PC-9 (cell line): ENCODE data around the gene SLC46A1. TPM values are rescaled to one million over a fixed set of nuclear protein-coding genes. Genes with fewer than 3 reads are reported as not detected.

Experiments
- BruUV-seq: library from RNA; stranded (reverse); fragments of 400-500 nt; replicated peaks from 2 replicates; lab custom pipeline; 2021; lab: Mats Ljungman, UMichigan
- CTCF ChIA-PET: fragments of 300-600 bp; sonication (Branson Sonifier 250); formaldehyde crosslinking; loops from one replicate; lab custom pipeline; 2022; ENCODE audit warnings: antibody characterized with exemption; lab: Charles Lee
- POLR2A ChIA-PET: fragments of 300-600 bp; sonication (Branson Sonifier 250); formaldehyde crosslinking; loops from one replicate; lab custom pipeline; 2022; ENCODE audit warnings: antibody characterized with exemption; ENCODE audit not compliant: unreplicated experiment; lab: Charles Lee
- DNase-seq, 2 experiments: peaks; one replicate each; pipeline versions ENCODE4 v3.0.0 to v3.0.0-alpha.2; 2015 to 2022; ENCODE audit warnings: mixed read lengths in 1 of 2
- H2AFZ ChIP-seq: fragments of 200-600 bp; sonication (generic); 2 replicates; pipeline ENCODE4 v1.8.1; 2017; ENCODE audit warnings: antibody characterized with exemption
- H3F3A ChIP-seq: fragments of 200-600 bp; sonication (generic); 2 replicates; pipeline ENCODE4 v1.8.1; 2017; ENCODE audit warnings: antibody characterized with exemption, mild to moderate bottlenecking, low read depth; ENCODE audit not compliant: insufficient read depth
- H3K27ac ChIP-seq: fragments of 200-600 bp; sonication (generic); 2 replicates; pipeline ENCODE4 v1.6.1; 2016; ENCODE audit warnings: mixed run types
- H3K27me3 ChIP-seq: fragments of 200-600 bp; sonication (generic); 2 replicates; pipeline ENCODE4 v1.6.1; 2016; ENCODE audit warnings: low read depth, mixed run types; ENCODE audit not compliant: insufficient read depth
- H3K36me3 ChIP-seq: fragments of 200-600 bp; sonication (generic); 2 replicates; pipeline ENCODE4 v1.6.1; 2016; ENCODE audit warnings: low read depth, mixed run types
- H3K4me1 ChIP-seq: fragments of 200-600 bp; sonication (generic); replicated peaks from 2 replicates; pipeline ENCODE4 v1.6.1; 2016; ENCODE audit warnings: mixed run types; ENCODE audit not compliant: insufficient read depth
- H3K4me2 ChIP-seq: fragments of 200-600 bp; sonication (generic); 2 replicates; pipeline ENCODE4 v1.6.1; 2017; ENCODE audit warnings: mixed run types
- H3K4me3 ChIP-seq: fragments of 200-600 bp; sonication (generic); 2 replicates; pipeline ENCODE4 v1.6.1; 2016; ENCODE audit warnings: mixed run types
- H3K79me2 ChIP-seq: fragments of 200-600 bp; sonication (generic); 2 replicates; pipeline ENCODE4 v1.6.1; 2017; ENCODE audit warnings: low read depth, mixed run types
- H3K9me2 ChIP-seq: fragments of 200-600 bp; sonication (generic); 2 replicates; pipeline ENCODE4 v1.8.1; 2017; ENCODE audit warnings: mild to moderate bottlenecking; ENCODE audit not compliant: insufficient read depth
- H3K9me3 ChIP-seq: fragments of 200-600 bp; sonication (generic); 2 replicates; pipeline ENCODE4 v1.8.1; 2016; ENCODE audit warnings: low read depth; ENCODE audit not compliant: insufficient read depth
- H4K20me1 ChIP-seq: fragments of 200-600 bp; sonication (generic); 2 replicates; pipeline ENCODE4 v1.8.1; 2017; ENCODE audit not compliant: insufficient read depth
- EZH2 ChIP-seq: fragments of 200-600 bp; sonication (generic); IDR thresholded peaks from 2 replicates; pipeline ENCODE4 v1.8.0; 2017; ENCODE audit warnings: antibody characterized with exemption, low read depth
- intact Hi-C: fragments of 100-400 bp; cut with micrococcal nuclease; formaldehyde crosslinking; loops from one replicate; pipeline ENCODE4 v1.10.0; 2022; ENCODE audit not compliant: unreplicated experiment
- total RNA-seq: library from RNA; stranded (reverse); gene quantifications from 2 replicates; pipeline ENCODE4 v1.2.3, GENCODE V29; 2021
- TF ChIP-seq, protein P1 (sequence below): fragments of 200-600 bp; sonication (generic); conservative IDR thresholded peaks from 2 replicates; pipeline ENCODE4 v1.6.1; 2017; ENCODE audit warnings: mixed run types, antibody characterized with exemption, mild to moderate bottlenecking, moderate library complexity

Gene SLC46A1
- total RNA-seq, 1 experiment from 2014 or later: 14.9 TPM

- Histone ChIP-seq H3K79me2 (peaks cover 11% of the 10 kb centered on the region; the same call in 1 of the 2 replicates), H3K36me3 (peaks cover 16% of the 10 kb centered on the region; the same call in 1 of the 2 replicates), H3K4me1 (peaks cover 23% of the 10 kb centered on the region), H3F3A (peaks cover 27% of the 10 kb centered on the region; the same call in 1 of the 2 replicates), H3K9me2 (no peaks in the 10 kb centered on the region), H2AFZ (no peak overlapping the region), H4K20me1 (no peaks in the 10 kb centered on the region; the same call in 1 of the 2 replicates), H3K4me2 (no peak overlapping the region), H3K27ac (no peak overlapping the region), H3K9me3 (no peaks in the 10 kb centered on the region), H3K27me3 (no peaks in the 10 kb centered on the region), H3K4me3 (no peak overlapping the region)
- intact Hi-C loops: no loop called here
- no TSS peak for BruUV-seq
- POLR2A ChIA-PET: no interaction called here
- CTCF ChIA-PET: no interaction called here
- no peak for DNase-seq
- TF ChIP-seq, protein P1, sequence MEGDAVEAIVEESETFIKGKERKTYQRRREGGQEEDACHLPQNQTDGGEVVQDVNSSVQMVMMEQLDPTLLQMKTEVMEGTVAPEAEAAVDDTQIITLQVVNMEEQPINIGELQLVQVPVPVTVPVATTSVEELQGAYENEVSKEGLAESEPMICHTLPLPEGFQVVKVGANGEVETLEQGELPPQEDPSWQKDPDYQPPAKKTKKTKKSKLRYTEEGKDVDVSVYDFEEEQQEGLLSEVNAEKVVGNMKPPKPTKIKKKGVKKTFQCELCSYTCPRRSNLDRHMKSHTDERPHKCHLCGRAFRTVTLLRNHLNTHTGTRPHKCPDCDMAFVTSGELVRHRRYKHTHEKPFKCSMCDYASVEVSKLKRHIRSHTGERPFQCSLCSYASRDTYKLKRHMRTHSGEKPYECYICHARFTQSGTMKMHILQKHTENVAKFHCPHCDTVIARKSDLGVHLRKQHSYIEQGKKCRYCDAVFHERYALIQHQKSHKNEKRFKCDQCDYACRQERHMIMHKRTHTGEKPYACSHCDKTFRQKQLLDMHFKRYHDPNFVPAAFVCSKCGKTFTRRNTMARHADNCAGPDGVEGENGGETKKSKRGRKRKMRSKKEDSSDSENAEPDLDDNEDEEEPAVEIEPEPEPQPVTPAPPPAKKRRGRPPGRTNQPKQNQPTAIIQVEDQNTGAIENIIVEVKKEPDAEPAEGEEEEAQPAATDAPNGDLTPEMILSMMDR: no peak
- no peak for TF ChIP-seq EZH2
Observed at GRCh38 chr17:28388106-28388505, 17.9 kb downstream of the SLC46A1 start.

GRCh38 chr17:28386391-28386790, 19.6 kb downstream of the SLC46A1 start:
- H3K4me3 ChIP-seq: no peak overlapping the region
- H2AFZ ChIP-seq: no peak overlapping the region
- no TSS peak for BruUV-seq
- ChIA-PET POLR2A (no interaction called here), CTCF (interaction anchor here (0.9 kb wide), 1 partner anchor 30 kb away, joined by 3 read pairs; no protein-coding TSS in a partner anchor)
- no peaks in the 10 kb centered on the region for H3K9me2 ChIP-seq
- H3K27me3 ChIP-seq: no peaks in the 10 kb centered on the region
- intact Hi-C loops: no loop called here
- TF ChIP-seq, protein P1: no peak
- TF ChIP-seq EZH2: no peak
- H3K36me3 ChIP-seq: peaks cover 16% of the 10 kb centered on the region; the same call in 1 of the 2 replicates
- no peaks in the 10 kb centered on the region for H3K9me3 ChIP-seq
- no peak overlapping the region for H3K27ac ChIP-seq
- H4K20me1 ChIP-seq: no peaks in the 10 kb centered on the region; the same call in 1 of the 2 replicates
- H3K4me2 ChIP-seq: no peak overlapping the region; the same call in 1 of the 2 replicates
- DNase-seq: no peak
- H3K4me1 ChIP-seq: peaks cover 23% of the 10 kb centered on the region
- peaks cover 27% of the 10 kb centered on the region; the same call in 1 of the 2 replicates for H3F3A ChIP-seq
- H3K79me2 ChIP-seq: peaks cover 11% of the 10 kb centered on the region; the same call in 1 of the 2 replicates

- no peak for DNase-seq
- H3K4me3 ChIP-seq: peak overlapping the region; percentile 84
- H3K27me3 ChIP-seq: no peaks in the 10 kb centered on the region
- no peak for TF ChIP-seq EZH2
- TF ChIP-seq, protein P1: no peak
- no TSS peak for BruUV-seq
- peak overlapping the region; percentile 98; the same call in 1 of the 2 replicates for H2AFZ ChIP-seq
- H3K36me3 ChIP-seq: peaks cover 10% of the 10 kb centered on the region; the same call in 1 of the 2 replicates
- H3K27ac ChIP-seq: peak overlapping the region; percentile 79
- peaks cover 11% of the 10 kb centered on the region; the same call in 1 of the 2 replicates for H3K79me2 ChIP-seq
- no peaks in the 10 kb centered on the region; the same call in 1 of the 2 replicates for H4K20me1 ChIP-seq
- intact Hi-C loops: no loop called here
- POLR2A ChIA-PET: no interaction called here
- no peaks in the 10 kb centered on the region for H3K9me3 ChIP-seq
- CTCF ChIA-PET: interaction anchor here (0.5 kb wide), 1 partner anchor 494 kb away, joined by 6 read pairs; no protein-coding TSS in a partner anchor
- peak overlapping the region; percentile 94 for H3K4me2 ChIP-seq
- peaks cover 33% of the 10 kb centered on the region for H3F3A ChIP-seq
- no peaks in the 10 kb centered on the region for H3K9me2 ChIP-seq
- peaks cover 30% of the 10 kb centered on the region for H3K4me1 ChIP-seq
Observed at GRCh38 chr17:28385406-28385805, 20.6 kb downstream of the SLC46A1 start.
